H1 (cell line): ENCODE data around the gene ADGRL2. TPM values are rescaled to one million over a fixed set of nuclear protein-coding genes. Genes with fewer than 3 reads are reported as not detected.

Experiments used
- BCL11A ChIP-seq, 2 experiments: IDR thresholded peaks; one replicate each; pipeline ENCODE4 v1.6.1; 2011; ENCODE audit warnings: low read depth in 2 of 2, low read length in 2 of 2, mild to moderate bottlenecking in 2 of 2
- CHD7 ChIP-seq: fragments of 300-600 bp; sonication (generic); IDR thresholded peaks from 2 replicates; pipeline ENCODE4 v1.7.1; 2012; ENCODE audit warnings: low read length, moderate library complexity, mild to moderate bottlenecking, inconsistent platforms; ENCODE audit not compliant: insufficient replicate concordance
- EZH2 ChIP-seq: fragments of 200-600 bp; sonication (generic); IDR thresholded peaks from 2 replicates; pipeline ENCODE4 v1.7.1; 2012; ENCODE audit warnings: low read depth, mild to moderate bottlenecking, moderate library complexity, low read length, inconsistent platforms; ENCODE audit not compliant: severe bottlenecking
- GABPA ChIP-seq: IDR thresholded peaks from 2 replicates; pipeline ENCODE4 v1.6.1; 2011; ENCODE audit warnings: mild to moderate bottlenecking, low read length, moderate library complexity, borderline replicate concordance; ENCODE audit not compliant: insufficient read depth
- HDAC6 ChIP-seq: IDR thresholded peaks from one replicate; pipeline ENCODE4 v1.7.1; 2012; ENCODE audit warnings: low read depth, mild to moderate bottlenecking, inconsistent platforms, low read length, moderate library complexity
- KDM1A ChIP-seq: fragments of 200-600, 300-600 bp; sonication (generic); IDR thresholded peaks from 2 replicates; pipeline ENCODE4 v1.7.1; 2016; ENCODE audit warnings: mild to moderate bottlenecking, low read length, borderline replicate concordance
- KDM4A ChIP-seq: IDR thresholded peaks from one replicate; pipeline ENCODE4 v1.7.1; 2012; ENCODE audit warnings: low read depth, mild to moderate bottlenecking, moderate library complexity, low read length, inconsistent platforms; ENCODE audit not compliant: severe bottlenecking
- RAD21 ChIP-seq, 2 experiments: IDR thresholded peaks in 1 of 2; conservative IDR thresholded peaks in 1 of 2; 2 replicates each; pipeline ENCODE4 v1.6.1; 2011; ENCODE audit warnings: low read depth in 2 of 2, low read length in 2 of 2, improper control_type of control experiment in 1 of 2, inconsistent platforms in 1 of 2, mild to moderate bottlenecking in 1 of 2, moderate library complexity in 1 of 2
- SRF ChIP-seq: IDR thresholded peaks from 2 replicates; pipeline ENCODE4 v1.6.1; 2011; ENCODE audit warnings: mild to moderate bottlenecking, low read depth, low read length, moderate library complexity
- TAF1 ChIP-seq: IDR thresholded peaks from 2 replicates; pipeline ENCODE4 v1.6.1; 2011; ENCODE audit warnings: mild to moderate bottlenecking, low read depth, low read length
- TBP ChIP-seq: IDR thresholded peaks from 2 replicates; pipeline ENCODE4 v1.6.1; 2011; ENCODE audit warnings: low read depth, low read length, improper control_type of control experiment
- YY1 ChIP-seq: IDR thresholded peaks from 2 replicates; pipeline ENCODE4 v1.6.1; 2011; ENCODE audit warnings: low read depth, mild to moderate bottlenecking, low read length
- polyA plus RNA-seq, 7 experiments: library from polyadenylated mRNA; depleted of rRNA in 3 of 7; stranded (reverse) in 5 of 7; unstranded in 2 of 7; fragments of >200 nt in 5 of 7; fragments of 200-250 nt in 2 of 7; gene quantifications; 1 replicate in 5 of 7; 2 replicates in 1 of 7; 4 replicates in 1 of 7; pipeline versions ENCODE4 v1.2.1 to v1.2.3, GENCODE V29; 2011 to 2013; ENCODE audit warnings: missing spikeins in 2 of 7, mixed read lengths in 2 of 7
- total RNA-seq: library from RNA; stranded (reverse); fragmentation: NEBNext Ultra II Directional; extraction: Animal tissue kit (Norgen Biotek cat#: 25700); gene quantifications from 2 replicates; pipeline ENCODE4 v1.2.1, GENCODE V29; 2021

Gene ADGRL2
- total and polyA plus RNA-seq, 2 of the 8 experiments (the other 6 are each of a cell fraction or from before 2014, with no cell fraction given): 113 to 124 TPM

- TF ChIP-seq CHD7: no peak
- TF ChIP-seq KDM1A: no peak
- TF ChIP-seq KDM4A: no peak
- TF ChIP-seq YY1: no peak
- TF ChIP-seq SRF: no peak
- TF ChIP-seq RAD21 (IDR thresholded peaks at IDR 0.05 in 1 of 2, conservative IDR thresholded peaks at IDR 0.05 in 1 of 2; ENCODE audit: low read depth in 2 of 2, low read length in 2 of 2): no peak
- TF ChIP-seq HDAC6: no peak
- no peak for TF ChIP-seq GABPA
- no peak for TF ChIP-seq EZH2
- TF ChIP-seq TBP: no peak
- TF ChIP-seq TAF1: no peak
- no peak for TF ChIP-seq BCL11A (IDR thresholded peaks at IDR 0.05; ENCODE audit: low read depth in 2 of 2, low read length in 2 of 2)
Observed at GRCh38 chr1:81982523-81982922, 181.8 kb downstream of the ADGRL2 start (continued).
